Kidney tubule cell (primary cell): ENCODE data around the gene SGCA.

Experiments
- DNase-seq: peaks from one replicate; pipeline ENCODE4 v3.0.0-alpha.2; 2018; ENCODE audit warnings: low spot score

Gene SGCA

DNA sequence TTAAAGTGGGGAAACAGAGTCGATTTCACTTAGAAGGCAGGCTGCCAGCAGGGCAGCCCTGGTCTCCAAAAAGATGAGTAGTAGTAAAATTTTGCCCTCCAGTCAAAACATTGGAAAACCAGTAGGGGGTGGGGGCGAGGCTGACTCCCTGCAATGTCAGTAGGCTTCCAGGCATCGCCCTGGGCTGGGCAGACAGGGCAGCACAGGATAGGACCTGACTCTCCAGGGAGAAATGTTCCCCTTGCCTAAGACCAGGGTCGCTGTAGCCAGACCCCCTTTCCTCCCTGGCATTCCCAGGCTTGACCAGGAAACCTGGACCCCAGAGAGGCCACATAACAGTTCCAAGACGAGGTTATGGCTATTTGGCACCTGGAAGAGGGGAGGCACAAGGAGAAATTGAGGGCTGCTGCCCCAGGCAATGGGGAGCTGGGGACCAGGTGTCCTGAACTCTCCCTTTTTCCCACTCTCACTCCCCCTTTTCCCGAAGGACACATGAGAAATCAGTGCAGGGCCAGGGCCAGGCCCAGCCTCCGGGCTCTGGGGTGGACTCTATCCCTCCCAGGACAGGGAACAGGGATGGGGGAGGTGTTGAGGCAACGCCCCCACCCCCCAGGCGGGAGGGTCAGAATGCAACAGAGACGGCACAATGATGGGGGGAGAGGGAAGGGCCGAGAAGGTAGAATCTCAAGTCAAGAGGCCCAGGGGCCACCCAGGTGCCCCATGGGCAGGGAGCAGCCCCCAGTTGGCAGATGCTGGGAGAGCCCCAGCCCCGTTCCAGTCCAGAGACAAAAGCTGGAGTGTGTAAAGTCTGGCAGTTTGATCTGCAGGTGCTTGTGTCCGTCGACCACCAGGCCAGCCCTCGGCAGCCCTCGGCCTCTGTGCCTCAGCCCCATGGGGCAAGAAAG is 31.3 kb upstream of the SGCA start:
- DNase-seq = no peak

GRCh38 chr17:50135316-50136095 is 30.3 kb upstream of the SGCA start:
- no peak for DNase-seq

- no peak for DNase-seq
Measured at GRCh38 chr17:50136096-50136687, 29.6 kb upstream of the SGCA start.

- no peak for DNase-seq
Measured at GRCh38 chr17:50137042-50137441, 28.8 kb upstream of the SGCA start.

DNA sequence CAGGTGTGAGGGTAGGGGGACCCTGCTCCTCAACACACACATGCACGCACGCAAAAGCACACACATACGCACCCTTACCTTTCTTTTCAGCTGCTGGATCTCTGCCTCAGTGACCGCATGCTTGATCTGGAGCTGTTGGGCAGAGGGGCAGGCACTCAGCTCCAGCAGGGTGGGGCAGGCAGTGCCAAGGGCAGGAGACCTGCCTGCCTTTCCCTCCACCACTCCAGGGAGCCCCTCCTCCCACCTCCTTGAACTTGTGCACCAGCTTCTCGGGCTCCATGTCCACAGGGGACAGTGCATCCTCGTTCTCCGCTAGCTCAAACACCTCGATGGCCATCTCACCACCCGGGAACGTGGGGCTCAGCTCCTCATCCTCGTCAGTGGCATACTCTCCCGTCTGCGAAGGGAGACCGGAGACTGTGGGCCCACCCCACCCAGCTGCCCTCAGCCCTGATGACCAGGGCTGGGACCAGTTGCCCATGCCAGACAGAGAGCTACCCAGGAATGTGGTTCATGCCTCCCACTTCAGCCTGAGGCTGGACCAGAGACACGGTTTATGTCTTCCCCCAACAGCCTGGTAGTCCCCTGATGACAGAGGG is 26.5 kb upstream of the SGCA start:
- no peak for DNase-seq

GRCh38 chr17:50139950-50140885 is 25.6 kb upstream of the SGCA start:
- DNase-seq = peak; percentile 70

GRCh38 chr17:50141026-50141744 is 24.6 kb upstream of the SGCA start:
- no peak for DNase-seq

DNA sequence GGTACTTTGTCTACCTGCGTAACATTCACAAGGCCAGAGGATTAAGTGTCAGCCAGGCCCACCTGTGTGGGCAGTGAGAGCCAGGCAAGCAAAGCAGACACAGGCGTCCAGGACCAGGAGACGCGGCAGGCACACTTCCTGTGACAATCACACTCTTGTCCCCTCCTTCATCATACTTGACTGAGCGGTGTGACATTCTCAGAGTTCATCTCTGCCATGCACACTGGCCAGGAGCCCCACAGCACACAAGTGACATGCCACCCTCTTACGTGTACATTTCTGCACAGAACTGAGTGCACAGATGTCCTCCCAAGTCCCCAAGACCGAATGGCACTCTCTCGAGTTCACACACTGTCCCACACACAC is 24.1 kb upstream of the SGCA start:
- DNase-seq = no peak

GRCh38 chr17:50143461-50144176 is 22.2 kb upstream of the SGCA start:
- no peak for DNase-seq

- no peak for DNase-seq
Measured at GRCh38 chr17:50144355-50144754, 21.4 kb upstream of the SGCA start.

DNA sequence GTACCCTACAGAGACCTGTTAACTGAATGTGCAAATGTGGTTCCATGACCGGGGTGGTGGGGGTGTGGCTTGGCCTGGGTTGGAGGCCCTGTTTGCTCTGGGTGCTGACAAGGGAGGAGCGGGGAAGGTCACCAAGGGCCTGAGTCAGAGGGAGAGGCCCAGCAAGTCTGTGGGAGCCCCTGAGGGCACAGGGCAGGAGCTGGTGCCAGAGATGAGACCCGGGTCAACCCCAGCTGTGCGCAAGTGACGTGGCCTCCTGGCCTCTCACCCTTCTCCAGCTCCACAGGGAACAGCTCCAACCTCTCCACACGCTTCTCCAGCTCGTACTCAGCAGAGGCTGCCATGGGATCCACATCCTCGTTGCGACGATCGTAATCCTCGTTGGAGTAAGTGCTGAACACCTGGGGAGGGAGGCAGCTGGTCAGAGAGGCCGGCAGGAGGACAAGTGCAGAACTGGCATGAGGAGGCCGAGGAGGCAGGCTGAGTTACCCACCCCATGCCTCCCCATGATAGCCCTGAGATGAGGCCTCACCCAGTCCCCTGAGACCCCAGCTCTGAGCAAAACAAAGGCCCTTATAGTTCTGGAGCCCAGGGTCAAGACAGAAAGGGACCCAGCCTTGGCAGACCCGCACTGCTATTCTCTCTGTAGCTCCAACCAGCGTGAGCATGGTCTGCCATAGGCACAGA is 20.8 kb upstream of the SGCA start:
- DNase-seq = no peak

GRCh38 chr17:50145532-50146229 is 20.1 kb upstream of the SGCA start:
- DNase-seq = no peak

GRCh38 chr17:50146230-50146926 is 19.4 kb upstream of the SGCA start:
- DNase-seq = no peak

DNA sequence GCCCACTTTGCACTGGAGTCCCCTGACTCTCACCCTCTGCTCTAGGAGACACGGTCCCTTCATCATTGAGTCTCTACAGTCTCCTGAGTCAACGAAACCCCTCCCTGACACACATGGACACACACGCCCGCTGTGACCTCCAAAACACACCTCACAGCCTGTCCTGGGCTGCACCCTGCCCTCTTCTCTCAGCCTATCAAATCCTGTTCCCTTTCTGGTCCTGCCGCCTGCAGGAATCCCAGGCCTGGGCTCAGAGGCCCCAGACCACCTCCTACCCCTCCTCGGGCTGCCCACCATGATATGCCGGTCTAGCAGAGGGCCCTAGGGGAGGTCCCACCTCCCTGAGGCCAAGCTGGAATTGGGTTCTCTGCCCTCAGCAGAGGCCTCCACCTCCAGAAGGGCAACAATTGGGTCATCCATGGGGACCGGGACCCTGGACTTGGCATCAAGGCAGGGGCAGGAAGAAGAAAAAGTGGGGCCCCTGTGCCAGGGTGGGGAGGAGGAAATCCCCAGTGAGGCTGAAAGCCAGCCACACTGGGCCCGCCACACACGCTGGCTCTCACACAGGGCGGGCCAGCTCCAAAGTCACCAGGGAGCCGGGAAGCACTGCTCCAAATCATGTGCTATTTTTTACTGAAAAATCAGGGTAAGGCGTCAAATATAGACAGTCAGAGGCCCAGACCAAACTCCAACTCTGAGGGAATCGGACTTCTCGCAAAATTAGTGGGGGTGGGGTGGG is 18.7 kb upstream of the SGCA start:
- DNase-seq = no peak

- DNase-seq = peak; percentile 28
Measured at GRCh38 chr17:50147841-50148225, 18.0 kb upstream of the SGCA start.

- peak; percentile 77 for DNase-seq
Measured at GRCh38 chr17:50148226-50149090, 17.3 kb upstream of the SGCA start.

DNA sequence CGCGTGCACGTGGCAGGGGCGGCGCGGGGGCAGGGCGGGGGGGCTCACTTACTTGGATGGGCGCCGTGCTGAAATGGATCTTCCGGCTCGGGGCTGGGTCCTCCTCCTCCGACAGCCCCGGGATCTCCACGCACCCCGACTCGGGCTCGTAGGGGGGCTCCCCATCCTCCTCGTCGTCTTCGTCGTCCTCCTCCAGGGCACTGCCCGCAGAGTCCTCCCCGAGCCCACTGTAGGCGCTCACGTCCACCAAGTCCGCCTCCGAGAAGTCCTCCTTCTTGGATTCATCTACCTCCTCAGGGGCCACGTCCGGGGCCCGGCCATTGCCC is 16.8 kb upstream of the SGCA start:
- no peak for DNase-seq
